Epithelial cell of esophagus (primary cell): ENCODE data around the gene SV2C.
A peak's percentile ranks its signal among the peaks of the same experiment; 100 is the strongest.
"Not testable (repeated sequence)": the region's sequence is repeated elsewhere in the genome, so short reads cannot be mapped to it uniquely, and the experiment has no call there.

Source experiments
- DNase-seq: peaks from one replicate; pipeline ENCODE4 v3.0.0; 2010; ENCODE audit warnings: low read depth
- H3K4me3 ChIP-seq: 2 replicates; pipeline ENCODE4 v1.5.1; 2011; ENCODE audit warnings: mild to moderate bottlenecking, low read length, control low read depth
- CTCF ChIP-seq: IDR thresholded peaks from 2 replicates; pipeline ENCODE4 v1.5.1; 2011; ENCODE audit warnings: low read depth, mild to moderate bottlenecking, low read length, control low read depth, inconsistent platforms; ENCODE audit not compliant: insufficient read depth; ENCODE audit errors: missing control alignments

SV2C gene

GRCh38 chr5:76365561-76365960 lies 282.4 kb downstream of the SV2C start:
- H3K4me3 ChIP-seq: no peak overlapping the region
- DNase-seq: no peak
- no peak for TF ChIP-seq CTCF

GRCh38 chr5:76366596-76366995 lies 283.4 kb downstream of the SV2C start:
- no peak for TF ChIP-seq CTCF
- no peak overlapping the region for H3K4me3 ChIP-seq
- DNase-seq: no peak

GRCh38 chr5:76367623-76368371 lies 284.6 kb downstream of the SV2C start:
- no peak overlapping the region for H3K4me3 ChIP-seq
- DNase-seq: peak; percentile 93
- no peak for TF ChIP-seq CTCF

GRCh38 chr5:76368941-76369340 lies 285.8 kb downstream of the SV2C start:
- TF ChIP-seq CTCF: no peak
- no peak overlapping the region for H3K4me3 ChIP-seq

GRCh38 chr5:76369668-76370067 lies 286.5 kb downstream of the SV2C start:
- not testable (repeated sequence) for H3K4me3 ChIP-seq, DNase-seq

More at GRCh38 chr5:76368941-76369340, 285.8 kb downstream of the SV2C start:
- DNase-seq: no peak

GRCh38 chr5:76371960-76372322 lies 288.8 kb downstream of the SV2C start:
- TF ChIP-seq CTCF: no peak
- no peak overlapping the region for H3K4me3 ChIP-seq
- DNase-seq: peak; percentile 42

- peak; percentile 97 for DNase-seq
- TF ChIP-seq CTCF: no peak
- H3K4me3 ChIP-seq: no peak overlapping the region
Measured at GRCh38 chr5:76372323-76373054, 289.3 kb downstream of the SV2C start.
